Loucy (cell line): ENCODE data around the gene CORO7.

Source experiments
- H2AFZ ChIP-seq: fragments of 200-600 bp; sonication (generic); 2 replicates; pipeline ENCODE4 v1.6.0; 2016; ENCODE audit warnings: antibody characterized with exemption, mild to moderate bottlenecking, low read length, moderate library complexity
- H3F3A ChIP-seq: fragments of 200-600 bp; 2 replicates; pipeline ENCODE4 v1.6.0; 2016; ENCODE audit warnings: antibody characterized with exemption, low read depth, mild to moderate bottlenecking
- H3K27me3 ChIP-seq: fragments of 200-600 bp; sonication (generic); 2 replicates; pipeline ENCODE4 v1.6.1; 2014; ENCODE audit warnings: low read length, mild to moderate bottlenecking; ENCODE audit not compliant: insufficient read depth, poor library complexity, severe bottlenecking
- H3K36me3 ChIP-seq: fragments of 200-600 bp; sonication (generic); 2 replicates; pipeline ENCODE4 v1.6.1; 2016; ENCODE audit warnings: low read length; ENCODE audit not compliant: insufficient read depth
- H3K4me1 ChIP-seq: fragments of 200-600 bp; sonication (generic); 2 replicates; pipeline ENCODE4 v1.5.1; 2014; ENCODE audit warnings: low read length, mild to moderate bottlenecking; ENCODE audit not compliant: insufficient read depth, poor library complexity, severe bottlenecking
- H3K4me2 ChIP-seq: fragments of 200-600 bp; sonication (generic); 2 replicates; pipeline ENCODE4 v1.6.0; 2014; ENCODE audit warnings: antibody characterized with exemption, low read length, low read depth, mild to moderate bottlenecking; ENCODE audit not compliant: poor library complexity, severe bottlenecking
- H3K4me3 ChIP-seq: fragments of 200-600 bp; sonication (generic); 2 replicates; pipeline ENCODE4 v1.5.1; 2014; ENCODE audit warnings: low read length, mild to moderate bottlenecking, mixed read lengths; ENCODE audit not compliant: poor library complexity, severe bottlenecking
- H3K79me2 ChIP-seq: fragments of 200-600 bp; sonication (generic); 2 replicates; pipeline ENCODE4 v1.6.1; 2014; ENCODE audit warnings: low read length; ENCODE audit not compliant: insufficient read depth
- H3K9ac ChIP-seq: fragments of 200-600 bp; sonication (generic); 2 replicates; pipeline ENCODE4 v1.6.0; 2014; ENCODE audit warnings: mild to moderate bottlenecking, low read depth, low read length, moderate library complexity; ENCODE audit not compliant: poor library complexity, severe bottlenecking
- H3K9me2 ChIP-seq: fragments of 200-600 bp; sonication (generic); replicated peaks from 2 replicates; pipeline ENCODE4 v1.6.1; 2016; ENCODE audit warnings: low read depth, low read length, mixed read lengths
- H3K9me3 ChIP-seq: fragments of 200-600 bp; sonication (generic); 2 replicates; pipeline ENCODE4 v1.6.1; 2014; ENCODE audit warnings: mild to moderate bottlenecking, antibody characterized with exemption, low read length, low read depth; ENCODE audit not compliant: insufficient read depth
- H4K20me1 ChIP-seq: fragments of 200-600 bp; sonication (generic); 2 replicates; pipeline ENCODE4 v1.6.0; 2014; ENCODE audit warnings: antibody characterized with exemption, low read length, mild to moderate bottlenecking; ENCODE audit not compliant: insufficient read depth, poor library complexity, severe bottlenecking
- EZH2phosphoT487 ChIP-seq: fragments of 200-600 bp; IDR thresholded peaks from 2 replicates; pipeline ENCODE4 v1.6.1; 2018; ENCODE audit warnings: antibody characterized with exemption, mild to moderate bottlenecking, moderate library complexity, borderline replicate concordance
- TF ChIP-seq, protein P1 (sequence below): fragments of 200-600 bp; sonication (generic); conservative IDR thresholded peaks from 2 replicates; pipeline ENCODE4 v1.5.1; 2014; ENCODE audit warnings: mild to moderate bottlenecking, antibody characterized with exemption, low read length

CORO7 gene

DNA sequence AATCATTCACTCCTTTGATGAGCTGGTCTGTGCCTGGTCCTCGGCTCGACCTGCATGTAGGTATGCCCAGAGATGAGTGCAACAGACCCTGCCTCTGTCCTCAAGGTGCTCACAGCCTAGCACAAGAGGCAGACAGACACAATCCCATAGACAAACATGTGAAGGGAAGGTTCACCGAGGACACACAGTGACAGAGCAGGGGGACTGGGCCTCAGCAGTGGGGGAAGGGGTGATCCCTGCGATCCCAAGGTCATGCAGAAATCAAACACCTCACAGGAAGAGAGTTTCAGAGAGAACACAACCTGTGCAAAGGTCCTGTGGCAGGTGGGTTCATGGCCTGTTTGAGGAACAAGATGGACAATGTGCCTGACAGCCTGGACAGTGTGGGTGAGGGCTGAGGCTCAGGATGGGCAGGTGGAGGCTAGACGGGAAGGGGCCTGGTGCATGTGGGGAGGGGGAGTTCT lies 49.0 kb downstream of the CORO7 start:
- Histone ChIP-seq H2AFZ (no peak overlapping the region), H3K9me2 (no peaks in the 10 kb centered on the region), H3K4me3 (no peak overlapping the region), H3K9ac (no peak overlapping the region), H3K4me2 (no peak overlapping the region), H3K79me2 (no peaks in the 10 kb centered on the region), H3K36me3 (peaks cover 3% of the 10 kb centered on the region; the same call in 1 of the 2 replicates), H3F3A (no peaks in the 10 kb centered on the region), H4K20me1 (no peaks in the 10 kb centered on the region), H3K4me1 (no peaks in the 10 kb centered on the region), H3K27me3 (no peaks in the 10 kb centered on the region), H3K9me3 (no peaks in the 10 kb centered on the region)
- no peak for TF ChIP-seq EZH2phosphoT487
- TF ChIP-seq, protein P1, sequence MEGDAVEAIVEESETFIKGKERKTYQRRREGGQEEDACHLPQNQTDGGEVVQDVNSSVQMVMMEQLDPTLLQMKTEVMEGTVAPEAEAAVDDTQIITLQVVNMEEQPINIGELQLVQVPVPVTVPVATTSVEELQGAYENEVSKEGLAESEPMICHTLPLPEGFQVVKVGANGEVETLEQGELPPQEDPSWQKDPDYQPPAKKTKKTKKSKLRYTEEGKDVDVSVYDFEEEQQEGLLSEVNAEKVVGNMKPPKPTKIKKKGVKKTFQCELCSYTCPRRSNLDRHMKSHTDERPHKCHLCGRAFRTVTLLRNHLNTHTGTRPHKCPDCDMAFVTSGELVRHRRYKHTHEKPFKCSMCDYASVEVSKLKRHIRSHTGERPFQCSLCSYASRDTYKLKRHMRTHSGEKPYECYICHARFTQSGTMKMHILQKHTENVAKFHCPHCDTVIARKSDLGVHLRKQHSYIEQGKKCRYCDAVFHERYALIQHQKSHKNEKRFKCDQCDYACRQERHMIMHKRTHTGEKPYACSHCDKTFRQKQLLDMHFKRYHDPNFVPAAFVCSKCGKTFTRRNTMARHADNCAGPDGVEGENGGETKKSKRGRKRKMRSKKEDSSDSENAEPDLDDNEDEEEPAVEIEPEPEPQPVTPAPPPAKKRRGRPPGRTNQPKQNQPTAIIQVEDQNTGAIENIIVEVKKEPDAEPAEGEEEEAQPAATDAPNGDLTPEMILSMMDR: no peak

DNA sequence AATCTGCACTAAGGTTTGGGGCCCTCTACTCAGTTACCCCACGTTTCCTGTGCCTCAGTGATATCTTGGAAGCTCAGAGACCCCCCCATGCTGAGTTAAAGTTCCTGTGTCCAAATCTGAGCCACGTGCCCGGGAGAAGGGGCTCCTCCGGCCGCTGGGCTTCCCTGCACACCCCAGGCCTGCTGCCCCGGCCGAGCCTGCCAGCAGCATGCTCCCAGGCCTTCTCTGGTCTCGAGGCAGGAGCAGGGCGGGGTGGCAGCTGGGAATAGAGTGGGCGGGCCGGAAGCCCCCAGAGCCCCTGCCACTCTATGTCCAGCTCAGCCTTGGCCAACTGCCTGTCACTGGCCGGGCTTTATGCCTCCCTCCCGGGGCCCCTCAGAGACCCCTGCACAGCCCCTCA lies 50.4 kb downstream of the CORO7 start:
- Histone ChIP-seq H3K9me3 (no peaks in the 10 kb centered on the region), H3K27me3 (no peaks in the 10 kb centered on the region), H3K9me2 (no peaks in the 10 kb centered on the region), H3K4me3 (no peak overlapping the region), H3K79me2 (no peaks in the 10 kb centered on the region), H3F3A (no peaks in the 10 kb centered on the region), H2AFZ (no peak overlapping the region), H3K4me1 (no peaks in the 10 kb centered on the region), H4K20me1 (no peaks in the 10 kb centered on the region), H3K4me2 (no peak overlapping the region), H3K36me3 (peaks cover 8% of the 10 kb centered on the region; the same call in 1 of the 2 replicates), H3K9ac (no peak overlapping the region)
- no peak for TF ChIP-seq EZH2phosphoT487
- TF ChIP-seq, protein P1: no peak

DNA sequence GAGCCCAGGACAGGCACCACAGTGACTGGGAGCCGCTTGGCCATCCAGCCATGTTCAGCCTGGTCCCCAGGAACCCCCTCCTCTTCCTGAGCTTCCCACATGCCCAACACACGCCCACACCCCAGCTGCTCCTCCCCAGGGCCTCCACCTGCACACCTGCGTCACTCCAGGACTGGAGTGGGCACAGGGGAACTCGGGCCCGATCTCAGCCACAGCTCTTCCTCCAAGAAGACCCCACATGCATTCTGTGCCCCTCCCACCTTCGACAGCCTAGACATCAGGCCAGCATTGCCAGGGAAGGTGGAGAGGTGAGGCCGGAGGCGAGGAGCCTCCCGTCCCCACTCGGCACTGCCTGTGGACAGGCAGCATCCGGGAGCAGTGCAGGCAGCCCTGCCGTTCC lies 50.8 kb downstream of the CORO7 start:
- Histone ChIP-seq H3F3A (no peaks in the 10 kb centered on the region), H3K9me3 (no peaks in the 10 kb centered on the region), H3K9me2 (no peaks in the 10 kb centered on the region), H2AFZ (no peak overlapping the region), H4K20me1 (no peaks in the 10 kb centered on the region), H3K79me2 (no peaks in the 10 kb centered on the region), H3K27me3 (no peaks in the 10 kb centered on the region), H3K4me3 (no peak overlapping the region), H3K4me1 (no peaks in the 10 kb centered on the region), H3K36me3 (peaks cover 8% of the 10 kb centered on the region; the same call in 1 of the 2 replicates), H3K9ac (no peak overlapping the region), H3K4me2 (no peak overlapping the region)
- TF ChIP-seq, protein P1: no peak
- TF ChIP-seq EZH2phosphoT487: no peak
